Activated T-cell treated with anti-CD3 and anti-CD28 coated beads, Interleukin-2, amount 50 U/mL, for 1 hour (primary cell): Measurements from ENCODE around the gene MIXL1.
"Not testable (repeated sequence)": the region's sequence is repeated elsewhere in the genome, so short reads cannot be mapped to it uniquely, and the experiment has no call there.

ENCODE experiments used
- DNase-seq: peaks from one replicate; pipeline ENCODE4 v3.0.0-alpha.2; 2020

The MIXL1 gene

DNA sequence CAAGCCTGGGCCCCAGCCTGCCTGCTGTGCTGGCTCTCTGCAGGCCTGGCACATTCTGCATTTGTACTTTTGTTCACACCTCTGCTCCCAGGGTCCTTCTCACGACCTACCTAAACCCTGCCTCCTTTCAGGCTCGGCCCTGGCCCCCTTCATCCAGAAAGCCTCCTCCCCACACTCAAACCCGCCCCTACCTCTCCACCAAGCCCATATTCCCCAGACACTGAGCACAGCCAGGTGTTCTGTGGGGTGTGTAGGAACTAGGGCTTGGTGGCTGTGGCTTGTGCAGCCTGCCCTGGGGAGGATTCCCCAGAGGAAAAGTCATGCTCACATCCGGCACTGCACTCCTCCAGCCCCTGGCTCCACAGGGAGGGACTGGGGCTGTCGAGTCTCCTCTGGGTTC, 8.2 kb upstream of the MIXL1 start:
- no peak for DNase-seq

- no peak for DNase-seq
These were observed 7.4 kb upstream of the MIXL1 start for GRCh38 chr1:226216056-226216455.

GRCh38 chr1:226217273-226217672, 6.2 kb upstream of the MIXL1 start:
- no peak for DNase-seq

- DNase-seq = no peak
These were observed 2.8 kb upstream of the MIXL1 start for GRCh38 chr1:226220473-226221189.

DNA sequence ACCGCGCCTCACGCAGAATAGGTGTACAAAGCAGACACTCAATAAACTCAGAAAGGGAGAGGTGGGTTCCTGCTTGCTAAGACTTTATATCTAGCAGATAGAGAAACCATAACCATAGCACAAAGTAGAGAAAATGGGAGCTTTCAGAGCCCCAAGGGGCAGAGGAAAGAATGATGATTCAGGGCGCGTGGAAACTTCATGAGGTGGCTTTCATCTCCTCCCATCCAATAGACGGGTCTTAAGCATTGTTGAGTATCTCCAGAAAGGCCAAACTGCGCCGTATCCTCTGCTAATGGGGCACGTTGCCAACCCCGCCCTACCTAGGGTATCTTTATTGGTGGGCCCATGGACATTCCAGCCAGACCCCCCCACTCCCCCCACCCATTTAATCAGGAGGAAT, 778 bp upstream of the MIXL1 start:
- DNase-seq = no peak

- DNase-seq = peak; percentile 39
These were observed 351 bp downstream of the MIXL1 start for GRCh38 chr1:226223786-226224244.

GRCh38 chr1:226226601-226227000, 3.1 kb downstream of the MIXL1 start:
- no peak for DNase-seq

GRCh38 chr1:226233293-226233692, 9.8 kb downstream of the MIXL1 start:
- no peak for DNase-seq

- DNase-seq = no peak
These were observed 10.3 kb downstream of the MIXL1 start for GRCh38 chr1:226233806-226234205.

DNA sequence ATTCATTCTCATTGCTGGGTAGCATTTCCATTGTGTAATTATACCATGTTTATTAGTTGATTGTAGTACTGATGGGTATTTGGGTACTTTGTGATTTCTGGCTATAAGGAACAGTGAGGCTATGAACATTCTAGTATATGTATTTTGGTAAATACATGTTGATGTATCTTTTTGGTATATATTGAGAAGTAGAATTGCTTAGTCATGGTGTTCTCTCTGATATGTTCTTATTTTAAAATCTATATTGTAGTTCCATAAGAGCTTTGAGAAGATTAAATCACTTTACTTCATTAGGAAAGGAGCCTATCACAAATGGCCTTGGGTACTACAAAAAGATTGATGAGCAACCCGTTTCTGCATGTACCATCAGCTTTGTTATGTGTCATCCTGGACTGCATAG, 13.4 kb downstream of the MIXL1 start:
- no peak for DNase-seq

DNA sequence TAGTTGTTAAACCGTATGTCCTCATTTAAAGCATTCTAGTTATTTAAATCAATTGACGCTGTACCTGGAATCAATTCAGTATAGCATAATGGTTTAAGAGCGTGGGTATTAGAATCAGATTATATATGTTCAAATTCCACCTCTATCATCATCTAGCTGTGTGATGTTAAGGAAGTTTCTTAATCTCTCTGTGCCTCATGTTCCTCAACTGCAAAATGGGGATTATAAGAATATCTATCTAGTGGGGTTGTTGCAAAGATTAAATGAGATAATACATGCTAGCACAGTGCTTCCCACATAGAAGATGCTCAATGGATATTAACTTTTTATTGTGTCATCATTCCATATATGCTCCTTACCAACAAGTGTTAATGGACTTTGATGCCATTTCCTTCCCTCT, 16.0 kb downstream of the MIXL1 start:
- DNase-seq = no peak

DNA sequence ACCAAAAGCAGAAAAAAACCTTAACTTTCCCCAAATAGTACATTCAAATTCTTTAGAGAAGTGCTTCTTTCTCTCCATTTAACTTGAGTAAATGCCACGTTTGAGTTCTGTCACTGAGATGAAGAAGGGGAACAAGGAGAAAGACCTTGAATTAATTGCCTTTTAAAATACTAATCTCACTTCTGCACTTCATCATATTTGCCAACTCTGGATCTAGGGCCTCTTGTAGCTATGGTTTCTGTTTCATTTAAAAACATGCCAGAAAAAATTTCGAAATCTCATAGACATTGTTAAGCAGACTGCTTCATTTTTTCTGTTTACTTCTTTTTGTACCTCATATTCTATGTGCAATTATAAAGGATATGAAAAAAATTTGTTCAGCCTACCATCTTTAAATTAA, 24.6 kb downstream of the MIXL1 start:
- DNase-seq = no peak

DNA sequence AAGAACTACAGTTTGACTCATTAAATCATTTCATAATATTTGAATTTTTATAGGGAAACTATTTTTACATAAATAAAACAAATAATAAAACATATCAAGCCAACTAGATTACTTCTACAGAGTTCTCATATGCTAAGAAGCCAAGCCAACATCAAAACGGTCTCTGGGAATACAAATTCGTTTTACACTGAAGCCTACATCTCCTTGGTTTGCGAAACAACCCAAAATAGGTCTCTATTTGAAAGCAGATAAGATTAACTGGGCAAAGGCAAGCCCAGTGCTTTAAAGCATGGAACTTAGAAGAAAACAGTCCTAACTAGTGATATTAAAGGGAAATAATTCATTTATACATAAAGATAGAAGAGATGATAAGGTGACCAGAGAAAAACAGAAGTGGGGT, 25.3 kb downstream of the MIXL1 start:
- DNase-seq = no peak

DNA sequence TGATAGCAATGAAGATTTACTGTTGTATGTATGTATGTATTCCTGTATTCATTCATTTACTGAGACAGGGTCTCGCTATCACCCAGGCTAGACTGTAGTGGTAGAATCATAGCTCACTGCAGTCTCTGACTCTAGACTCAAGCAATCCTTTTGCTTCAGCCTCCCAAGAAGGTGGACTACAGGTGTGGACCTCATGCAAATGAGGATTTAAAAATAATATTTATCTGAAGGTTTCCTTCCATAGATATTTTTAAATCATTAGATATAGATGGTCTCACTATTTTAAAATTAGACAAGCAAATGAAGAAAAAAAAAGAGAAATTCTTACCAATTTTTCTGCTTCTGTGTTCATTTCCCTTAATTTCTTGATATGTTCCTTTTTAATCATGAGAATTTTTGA, 27.0 kb downstream of the MIXL1 start:
- DNase-seq = no peak

- DNase-seq = not testable (repeated sequence)
These were observed 29.4 kb downstream of the MIXL1 start for GRCh38 chr1:226252841-226253240.

DNA sequence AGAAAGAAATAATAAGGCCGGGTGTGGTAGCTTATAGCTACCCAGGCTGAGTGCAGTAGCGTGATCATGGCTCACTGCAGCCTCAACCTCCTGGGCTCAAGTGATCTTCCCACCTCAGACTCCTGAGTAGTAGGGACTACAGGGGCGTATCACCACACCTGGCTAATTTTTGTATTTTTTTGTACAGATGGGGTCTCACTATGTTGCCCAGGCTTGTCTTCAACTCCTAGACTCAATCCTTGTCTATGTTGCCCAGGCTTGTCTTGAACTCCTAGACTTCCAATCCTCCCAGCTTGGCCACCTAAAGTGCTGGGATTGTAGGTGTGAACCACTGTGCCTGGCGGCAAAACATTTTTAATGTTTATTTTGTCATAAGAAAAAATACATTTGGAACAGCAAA, 30.5 kb downstream of the MIXL1 start:
- DNase-seq = no peak

DNA sequence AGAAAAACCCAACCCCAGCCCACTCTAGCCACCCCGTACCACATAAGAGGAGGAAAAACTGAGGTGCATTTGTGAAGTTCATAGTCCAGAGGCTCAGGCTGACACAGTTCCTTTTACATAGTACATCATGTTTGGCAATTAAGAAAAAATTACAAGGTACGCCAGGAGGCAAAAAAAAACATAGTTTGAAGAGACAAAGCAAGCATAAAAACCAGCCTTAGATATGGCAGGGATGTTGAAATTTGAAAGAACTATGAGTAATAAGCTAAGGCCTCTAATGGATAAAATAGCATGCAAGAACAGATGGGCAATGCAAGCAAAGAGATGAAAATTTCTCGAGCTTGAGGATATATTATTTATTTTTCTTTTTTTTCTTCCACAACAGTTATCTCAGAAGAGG, 31.9 kb downstream of the MIXL1 start:
- DNase-seq = no peak

- no peak for DNase-seq
These were observed 38.4 kb downstream of the MIXL1 start for GRCh38 chr1:226261818-226262217.

- no peak for DNase-seq
These were observed 45.1 kb downstream of the MIXL1 start for GRCh38 chr1:226268421-226269124.

- DNase-seq = not testable (repeated sequence)
These were observed 48.9 kb downstream of the MIXL1 start for GRCh38 chr1:226272233-226272902.

DNA sequence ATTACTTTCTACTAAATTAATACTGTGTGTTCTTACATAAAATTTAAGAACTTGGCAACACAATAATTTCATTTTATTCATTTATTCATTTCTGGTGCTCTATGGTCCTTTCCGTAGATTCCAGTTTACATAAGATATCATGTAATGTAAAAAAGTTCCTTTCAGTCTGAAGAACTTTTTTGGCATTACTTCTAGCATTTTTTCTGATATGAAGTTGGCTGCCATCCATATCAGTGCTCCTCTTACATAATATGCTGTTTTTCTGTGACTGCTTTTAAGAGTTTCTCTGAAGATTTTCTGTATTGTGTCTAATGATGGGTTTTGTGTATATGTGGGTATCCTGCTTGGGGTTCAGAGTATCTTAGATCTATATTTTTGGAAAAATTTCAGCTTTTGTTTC, 50.7 kb downstream of the MIXL1 start:
- DNase-seq = no peak

DNA sequence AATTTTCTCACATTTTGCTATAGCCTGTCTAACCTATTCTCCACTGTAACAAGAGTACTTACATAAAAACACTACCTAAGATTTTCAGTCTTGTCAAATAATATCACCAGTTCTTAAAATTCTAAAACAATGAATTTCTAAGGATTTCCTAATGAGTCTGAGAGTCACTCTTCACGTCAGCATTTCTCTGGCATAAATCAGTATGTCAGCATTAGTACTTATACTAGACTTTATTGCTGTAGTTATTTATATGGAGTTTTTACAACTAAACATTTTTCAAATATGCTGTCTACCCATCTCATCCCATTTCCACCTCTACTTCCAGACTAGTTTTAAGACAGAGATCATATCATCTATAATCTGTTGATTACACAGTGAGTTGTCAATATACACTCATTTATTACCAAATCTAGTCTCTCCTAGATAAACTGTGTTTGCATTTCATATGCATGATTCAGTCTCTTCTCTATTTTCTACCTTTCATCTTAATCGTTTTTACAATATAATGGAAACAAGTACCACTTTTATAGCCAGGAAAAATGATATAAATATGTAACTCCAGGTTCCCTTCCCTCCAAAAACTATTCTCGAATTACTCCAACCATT, 52.7 kb downstream of the MIXL1 start:
- DNase-seq = no peak
